A549 (cell line): ENCODE results near the gene KAT8. TPM values are rescaled to one million over a fixed set of nuclear protein-coding genes. Genes with fewer than 3 reads are reported as not detected.
A peak's percentile ranks its signal among the peaks of the same experiment; 100 is the strongest.

Experiments
- ATAC-seq, 2 experiments: fragments of 200-7000 bp in 1 of 2; fragments of >200 bp in 1 of 2; cut with Nextera tagmentation in 1 of 2; cut with Tn5 transposase in 1 of 2; 3 replicates each; pipeline versions ENCODE4 v1.8.0 to v1.9.1; 2018 to 2020; ENCODE audit warnings: mild to moderate bottlenecking in 1 of 2, moderate library complexity in 1 of 2
- CTCF ChIA-PET: fragments of 300-600 bp; sonication (Branson Sonifier 250); formaldehyde crosslinking; extraction: SDS; loops from one replicate; lab custom pipeline; 2021; ENCODE audit warnings: antibody characterized with exemption, inconsistent platforms; lab: Yijun Ruan, JAX
- POLR2A ChIA-PET: fragments of 350-600 bp; formaldehyde crosslinking; extraction: SDS; loops from one replicate; lab custom pipeline; 2021; ENCODE audit warnings: antibody characterized with exemption, inconsistent platforms; lab: Yijun Ruan, JAX
- DNase-seq, 2 experiments: peaks; one replicate each; pipeline versions ENCODE4 v3.0.0 to v3.0.0-alpha.2; 2011 to 2016; ENCODE audit warnings: low read depth in 1 of 2, low spot score in 1 of 2
- FAIRE-seq: peaks from 2 replicates; lab custom pipeline; 2011; peaks lifted over from hg19 to GRCh38; lab: Jason Lieb, UNC
- H3K27ac ChIP-seq, 2 experiments: fragments of >200 bp; sonication (Bioruptor Twin); formaldehyde crosslinking; 3 replicates each; pipeline ENCODE4 v1.5.1; 2016 to 2017
- H3K4me1 ChIP-seq: fragments of >200 bp; sonication (Bioruptor Twin); formaldehyde crosslinking; 3 replicates; pipeline ENCODE4 v1.6.1; 2016
- H3K4me2 ChIP-seq: fragments of >200 bp; sonication (Bioruptor Twin); formaldehyde crosslinking; 3 replicates; pipeline ENCODE4 v1.6.1; 2016
- H3K4me3 ChIP-seq: fragments of >200 bp; sonication (Bioruptor Twin); formaldehyde crosslinking; 3 replicates; pipeline ENCODE4 v1.5.1; 2016
- H3K9me3 ChIP-seq: fragments of >200 bp; sonication (Bioruptor Twin); formaldehyde crosslinking; 3 replicates; pipeline ENCODE4 v1.6.1; 2016
- FOSL2 ChIP-seq, 2 experiments: fragments of 450-650 bp in 1 of 2; fragments of >200 bp in 1 of 2; sonication (Bioruptor Twin) in 1 of 2; formaldehyde crosslinking; IDR thresholded peaks; 2 replicates each; pipeline versions ENCODE4 v1.5.0 to v1.6.1; 2016 to 2020; ENCODE audit warnings: mild to moderate bottlenecking in 1 of 2, moderate library complexity in 1 of 2
- HOXA7 ChIP-seq: fragments of 250-450 bp; sonication (Bioruptor Pico); IDR thresholded peaks from 2 replicates; pipeline ENCODE4 v1.5.0; 2020; ENCODE audit warnings: mild to moderate bottlenecking, moderate library complexity
- MAZ ChIP-seq: fragments of 150-350 bp; IDR thresholded peaks from 2 replicates; pipeline ENCODE4 v1.6.1; 2014; ENCODE audit warnings: antibody characterized with exemption, low read depth, low read length, borderline replicate concordance
- MYC ChIP-seq: IDR thresholded peaks from 2 replicates; pipeline ENCODE4 v1.6.1; 2012; ENCODE audit warnings: mild to moderate bottlenecking, inconsistent platforms, low read length, improper control_type of control experiment, borderline replicate concordance
- NR3C1 ChIP-seq: fragments of >200 bp; sonication (Bioruptor Twin); formaldehyde crosslinking; IDR thresholded peaks from 3 replicates; pipeline ENCODE4 v1.6.1; 2017
- RCOR1 ChIP-seq: fragments of 150-350 bp; IDR thresholded peaks from 2 replicates; pipeline ENCODE4 v1.6.1; 2014; ENCODE audit warnings: antibody characterized with exemption, low read length, low read depth
- RNF2 ChIP-seq: fragments of 200-600 bp; sonication (generic); IDR thresholded peaks from 2 replicates; pipeline ENCODE4 v1.6.1; 2016; ENCODE audit warnings: low read depth, mild to moderate bottlenecking, antibody characterized with exemption, moderate library complexity, borderline replicate concordance
- SMC3 ChIP-seq: fragments of >200 bp; sonication (Bioruptor Twin); formaldehyde crosslinking; IDR thresholded peaks from 3 replicates; pipeline ENCODE4 v1.6.1; 2018; ENCODE audit warnings: inconsistent platforms
- ZFP36 ChIP-seq: fragments of 450-650 bp; IDR thresholded peaks from 2 replicates; pipeline ENCODE4 v1.6.1; 2014; ENCODE audit warnings: borderline replicate concordance; ENCODE audit not compliant: partially characterized antibody
- ZNF302 ChIP-seq: fragments of 250-450 bp; sonication (Bioruptor Pico); IDR thresholded peaks from 2 replicates; pipeline ENCODE4 v1.9.0; 2021; ENCODE audit warnings: inconsistent platforms, mild to moderate bottlenecking, moderate library complexity
- ZSCAN20 ChIP-seq: fragments of 250-450 bp; sonication (Bioruptor Pico); IDR thresholded peaks from 2 replicates; pipeline ENCODE4 v1.8.0; 2022; ENCODE audit warnings: mild to moderate bottlenecking, moderate library complexity
- WGBS: methylation state at CpG from one replicate; pipeline ENCODE4 v1.1.6; 2017; ENCODE audit errors: missing lambda C conversion rate; 5-methylcytosine and 5-hydroxymethylcytosine counted together
- polyA plus RNA-seq, 4 experiments: library from polyadenylated mRNA; depleted of rRNA in 3 of 4; stranded (reverse); fragments of >200 nt; fragmentation: RNase III in 1 of 4; extraction: RNeasy Plus Mini Kit Qiagen cat#74134 plus additional on column Dnase treatment in 1 of 4; gene quantifications; 2 replicates in 3 of 4; 3 replicates in 1 of 4; pipeline ENCODE4 v1.2.3, GENCODE V29; 2011 to 2017
- TF ChIP-seq, protein P1 (sequence below): fragments of 250-450 bp; sonication (Bioruptor Pico); IDR thresholded peaks from 2 replicates; pipeline ENCODE4 v1.5.0; 2020; ENCODE audit warnings: low read depth, mild to moderate bottlenecking, moderate library complexity
- TF ChIP-seq, protein P2 (sequence below): IDR thresholded peaks from 2 replicates; pipeline ENCODE4 v1.6.1; 2012; ENCODE audit warnings: low read depth, borderline replicate concordance
- TF ChIP-seq, protein P3 (sequence below): fragments of >200 bp; sonication (Bioruptor Twin); formaldehyde crosslinking; IDR thresholded peaks from 3 replicates; pipeline ENCODE4 v1.6.1; 2016
- TF ChIP-seq, protein P4 (sequence below): fragments of 250-450 bp; sonication (Bioruptor Pico); IDR thresholded peaks from 2 replicates; pipeline ENCODE4 v1.5.0; 2021; ENCODE audit warnings: mild to moderate bottlenecking, moderate library complexity, borderline replicate concordance

Gene KAT8
- polyA plus RNA-seq, 2 of the 4 experiments (the other 2 are of a cell fraction), result 34.4 to 42.2 TPM

DNA sequence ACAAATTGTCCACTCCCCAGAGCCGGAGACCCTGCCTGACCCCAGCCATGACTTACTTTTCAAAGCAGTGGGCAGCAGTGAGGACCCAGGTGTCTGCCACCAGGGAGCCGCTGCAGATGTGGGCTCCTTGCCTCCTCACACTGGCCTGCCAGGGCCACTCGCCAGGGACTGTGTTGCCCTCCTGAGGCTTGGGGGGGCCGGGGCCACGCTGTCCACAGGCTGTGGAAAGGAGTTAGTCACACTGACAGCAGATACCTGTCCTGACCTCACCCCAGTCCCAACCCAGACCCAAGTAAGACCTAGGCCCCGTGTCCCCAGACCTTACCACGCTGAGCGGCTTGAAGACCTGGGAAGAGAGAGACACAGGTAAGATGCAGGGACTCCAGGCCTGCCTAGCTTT, 30.0 kb upstream of the KAT8 start:
- FAIRE-seq (no peak), ATAC-seq (no peak), DNase-seq (no peak)
- no peak for TF ChIP-seq MAZ
- WGBS, result 87% methylated on average over 4 of the region's 8 CpGs
- no peak overlapping the region for H3K4me3 ChIP-seq
- POLR2A ChIA-PET, result interaction anchor here (2.8 kb wide), 1 partner anchor 14 kb away, joined by 10 read pairs; the partner anchor contains the start of genes ZNF646 and ZNF668
- H3K27ac ChIP-seq, result no peak overlapping the region
- CTCF ChIA-PET, result interaction anchor here (1.9 to 2.4 kb wide), 2 partner anchors 103 to 134 kb away, joined by 7 to 11 read pairs; partner anchors contain the start of gene HSD3B7
- H3K4me2 ChIP-seq, result no peak overlapping the region
- no peaks in the 10 kb centered on the region; the same call in 2 of the 3 replicates for H3K4me1 ChIP-seq
- no peaks in the 10 kb centered on the region for H3K9me3 ChIP-seq

DNA sequence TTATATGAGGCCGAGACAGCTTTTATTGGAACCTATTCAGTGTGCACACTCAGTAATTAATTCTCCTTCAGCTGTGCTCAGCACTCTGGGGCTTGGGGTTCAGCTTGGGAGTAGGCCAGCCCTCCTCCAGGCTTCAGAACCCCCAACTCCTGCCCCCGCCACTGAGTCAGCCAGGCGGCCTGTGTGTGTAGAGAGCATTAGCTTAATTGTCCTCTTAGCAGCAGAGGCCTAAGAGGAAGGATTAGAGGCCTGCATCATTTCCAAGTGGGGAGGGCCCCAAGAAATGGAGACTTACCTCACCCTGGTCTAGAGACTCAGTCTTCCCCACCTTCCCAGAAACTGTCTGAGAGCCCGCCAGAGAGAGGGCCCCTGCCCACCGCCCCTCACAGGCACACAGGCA, 29.5 kb upstream of the KAT8 start:
- CTCF ChIA-PET, result interaction anchor here (2.4 kb wide), 1 partner anchor 103 kb away, joined by 11 read pairs; the partner anchor contains the start of gene HSD3B7
- Histone ChIP-seq H3K27ac (no peak overlapping the region), H3K4me2 (no peak overlapping the region), H3K4me1 (peaks cover 5% of the 10 kb centered on the region; the same call in 2 of the 3 replicates)
- DNase-seq, result no peak
- TF ChIP-seq, protein P1, sequence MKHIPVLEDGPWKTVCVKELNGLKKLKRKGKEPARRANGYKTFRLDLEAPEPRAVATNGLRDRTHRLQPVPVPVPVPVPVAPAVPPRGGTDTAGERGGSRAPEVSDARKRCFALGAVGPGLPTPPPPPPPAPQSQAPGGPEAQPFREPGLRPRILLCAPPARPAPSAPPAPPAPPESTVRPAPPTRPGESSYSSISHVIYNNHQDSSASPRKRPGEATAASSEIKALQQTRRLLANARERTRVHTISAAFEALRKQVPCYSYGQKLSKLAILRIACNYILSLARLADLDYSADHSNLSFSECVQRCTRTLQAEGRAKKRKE (CRISPR knock-in tag), result no peak
- TF ChIP-seq, protein P2, sequence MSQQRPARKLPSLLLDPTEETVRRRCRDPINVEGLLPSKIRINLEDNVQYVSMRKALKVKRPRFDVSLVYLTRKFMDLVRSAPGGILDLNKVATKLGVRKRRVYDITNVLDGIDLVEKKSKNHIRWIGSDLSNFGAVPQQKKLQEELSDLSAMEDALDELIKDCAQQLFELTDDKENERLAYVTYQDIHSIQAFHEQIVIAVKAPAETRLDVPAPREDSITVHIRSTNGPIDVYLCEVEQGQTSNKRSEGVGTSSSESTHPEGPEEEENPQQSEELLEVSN, result no peak
- TF ChIP-seq NR3C1 (no peak), MYC (no peak), RCOR1 (no peak), RNF2 (no peak), ZNF302 (CRISPR knock-in tag) (no peak), SMC3 (no peak)
- TF ChIP-seq, protein P3, sequence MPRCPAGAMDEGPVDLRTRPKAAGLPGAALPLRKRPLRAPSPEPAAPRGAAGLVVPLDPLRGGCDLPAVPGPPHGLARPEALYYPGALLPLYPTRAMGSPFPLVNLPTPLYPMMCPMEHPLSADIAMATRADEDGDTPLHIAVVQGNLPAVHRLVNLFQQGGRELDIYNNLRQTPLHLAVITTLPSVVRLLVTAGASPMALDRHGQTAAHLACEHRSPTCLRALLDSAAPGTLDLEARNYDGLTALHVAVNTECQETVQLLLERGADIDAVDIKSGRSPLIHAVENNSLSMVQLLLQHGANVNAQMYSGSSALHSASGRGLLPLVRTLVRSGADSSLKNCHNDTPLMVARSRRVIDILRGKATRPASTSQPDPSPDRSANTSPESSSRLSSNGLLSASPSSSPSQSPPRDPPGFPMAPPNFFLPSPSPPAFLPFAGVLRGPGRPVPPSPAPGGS, result no peak
- TF ChIP-seq, protein P4, sequence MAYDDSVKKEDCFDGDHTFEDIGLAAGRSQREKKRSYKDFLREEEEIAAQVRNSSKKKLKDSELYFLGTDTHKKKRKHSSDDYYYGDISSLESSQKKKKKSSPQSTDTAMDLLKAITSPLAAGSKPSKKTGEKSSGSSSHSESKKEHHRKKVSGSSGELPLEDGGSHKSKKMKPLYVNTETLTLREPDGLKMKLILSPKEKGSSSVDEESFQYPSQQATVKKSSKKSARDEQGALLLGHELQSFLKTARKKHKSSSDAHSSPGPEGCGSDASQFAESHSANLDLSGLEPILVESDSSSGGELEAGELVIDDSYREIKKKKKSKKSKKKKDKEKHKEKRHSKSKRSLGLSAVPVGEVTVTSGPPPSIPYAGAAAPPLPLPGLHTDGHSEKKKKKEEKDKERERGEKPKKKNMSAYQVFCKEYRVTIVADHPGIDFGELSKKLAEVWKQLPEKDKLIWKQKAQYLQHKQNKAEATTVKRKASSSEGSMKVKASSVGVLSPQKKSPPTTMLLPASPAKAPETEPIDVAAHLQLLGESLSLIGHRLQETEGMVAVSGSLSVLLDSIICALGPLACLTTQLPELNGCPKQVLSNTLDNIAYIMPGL (CRISPR knock-in tag), result no peak
- TF ChIP-seq, all 56 proteins: peak for 0
- no peak for FAIRE-seq
- no peak for ATAC-seq
- Histone ChIP-seq H3K4me3 (no peak overlapping the region), H3K9me3 (no peaks in the 10 kb centered on the region)
- 81% methylated on average over 5 of the region's 5 CpGs for WGBS
- POLR2A ChIA-PET, result interaction anchor here (2.8 kb wide), 1 partner anchor 14 kb away, joined by 10 read pairs; the partner anchor contains the start of genes ZNF646 and ZNF668

- TF ChIP-seq FOSL2 (IDR thresholded peaks at IDR 0.05) (no peak), FOSL2 (CRISPR knock-in tag; IDR thresholded peaks at IDR 0.05) (no peak), ZSCAN20 (CRISPR knock-in tag) (no peak), ZFP36 (peak; percentile 50), HOXA7 (CRISPR knock-in tag) (no peak)
- TF ChIP-seq, all 56 proteins: peak for 1
Observed at GRCh38 chr16:31088459-31089183, 28.8 kb upstream of the KAT8 start, which contains the start of gene PRSS53. TSS of gene PRSS53 (minus strand) at chr16:31088943. CDS start at chr16:31088809, 134 bp downstream.

More at GRCh38 chr16:31088459-31089183, 28.8 kb upstream of the KAT8 start, which contains the start of gene PRSS53:
- Histone ChIP-seq H3K4me2 (no peak within 1 kb of the TSS), H3K4me1 (peaks cover 11% of the 10 kb centered on the region; the same call in 2 of the 3 replicates), H3K27ac (no peak within 1 kb of the TSS), H3K9me3 (no peaks in the 10 kb centered on the region), H3K4me3 (no peak within 1 kb of the TSS)
- POLR2A ChIA-PET, result no interaction called here
- WGBS, result 81% methylated on average over 14 of the region's 15 CpGs
- FAIRE-seq (no peak), DNase-seq (no peak), ATAC-seq (no peak)
- CTCF ChIA-PET, result interaction anchor here (0.6 to 2.4 kb wide), 3 partner anchors 104 to 331 kb away, joined by 3 to 11 read pairs (median 4); partner anchors contain the start of gene HSD3B7
